Measurements from ENCODE around the gene BET1L. TPM values are rescaled to one million over a fixed set of nuclear protein-coding genes. Genes with fewer than 3 reads are reported as not detected.

The BET1L gene
- total and polyA plus RNA-seq, 2 experiments from 2014 or later = 19.5 to 22.8 TPM

GRCh38 chr11:253886-254270, 46.7 kb upstream of the BET1L start (continued):
- TF ChIP-seq ZNF462 (CRISPR knock-in tag; IDR thresholded peaks at IDR 0.05) (no peak), REST (IDR thresholded peaks at IDR 0.05; ENCODE audit: unreplicated experiment) (no peak), CREB1 (CRISPR knock-in tag; IDR thresholded peaks at IDR 0.05; ENCODE audit: low read depth) (no peak), STAT1 (IDR thresholded peaks at IDR 0.05; ENCODE audit: unreplicated experiment) (no peak), NANOG (IDR thresholded peaks at IDR 0.05; ENCODE audit: borderline replicate concordance) (no peak), EZH2 (IDR thresholded peaks at IDR 0.05; ENCODE audit: low read depth, unreplicated experiment) (no peak)
